ENCODE results near the gene VPS39.

- TF ChIP-seq CTCF (IDR thresholded peaks at IDR 0.05; ENCODE audit: poor library complexity) (no peak), EZH2phosphoT487 (IDR thresholded peaks at IDR 0.05; ENCODE audit: low read depth, severe bottlenecking, unreplicated experiment) (no peak), EZH2 (IDR thresholded peaks at IDR 0.05; ENCODE audit: borderline replicate concordance) (no peak)
These were observed 25.7 kb downstream of the VPS39 start for GRCh38 chr15:42182328-42182886.

Data from hepatocyte (in vitro differentiated cells).